B cell (primary cell): ENCODE data around the gene METTL3.

Source experiments
- CTCF ChIP-seq: fragments of 200-600 bp; IDR thresholded peaks from one replicate; pipeline ENCODE4 v1.8.0; 2022; ENCODE audit warnings: antibody characterized with exemption, mild to moderate bottlenecking
- EZH2 ChIP-seq: IDR thresholded peaks from 2 replicates; pipeline ENCODE4 v1.6.1; 2012; ENCODE audit warnings: borderline replicate concordance, low read depth, mild to moderate bottlenecking, moderate library complexity, low read length; ENCODE audit not compliant: insufficient read depth, poor library complexity, severe bottlenecking

GRCh38 chr14:21525962-21526671 is 15.0 kb upstream of the METTL3 start, which contains the start of gene SALL2:
- no peak for TF ChIP-seq CTCF
- TF ChIP-seq EZH2 = no peak
